Loucy (cell line): Measurements from ENCODE around the gene DCAF7.

Experiments
- H2AFZ ChIP-seq: fragments of 200-600 bp; sonication (generic); 2 replicates; pipeline ENCODE4 v1.6.0; 2016; ENCODE audit warnings: antibody characterized with exemption, mild to moderate bottlenecking, low read length, moderate library complexity
- H3F3A ChIP-seq: fragments of 200-600 bp; 2 replicates; pipeline ENCODE4 v1.6.0; 2016; ENCODE audit warnings: antibody characterized with exemption, low read depth, mild to moderate bottlenecking
- H3K27me3 ChIP-seq: fragments of 200-600 bp; sonication (generic); 2 replicates; pipeline ENCODE4 v1.6.1; 2014; ENCODE audit warnings: low read length, mild to moderate bottlenecking; ENCODE audit not compliant: insufficient read depth, poor library complexity, severe bottlenecking
- H3K36me3 ChIP-seq: fragments of 200-600 bp; sonication (generic); 2 replicates; pipeline ENCODE4 v1.6.1; 2016; ENCODE audit warnings: low read length; ENCODE audit not compliant: insufficient read depth
- H3K4me1 ChIP-seq: fragments of 200-600 bp; sonication (generic); 2 replicates; pipeline ENCODE4 v1.5.1; 2014; ENCODE audit warnings: low read length, mild to moderate bottlenecking; ENCODE audit not compliant: insufficient read depth, poor library complexity, severe bottlenecking
- H3K4me2 ChIP-seq: fragments of 200-600 bp; sonication (generic); 2 replicates; pipeline ENCODE4 v1.6.0; 2014; ENCODE audit warnings: antibody characterized with exemption, low read length, low read depth, mild to moderate bottlenecking; ENCODE audit not compliant: poor library complexity, severe bottlenecking
- H3K4me3 ChIP-seq: fragments of 200-600 bp; sonication (generic); 2 replicates; pipeline ENCODE4 v1.5.1; 2014; ENCODE audit warnings: low read length, mild to moderate bottlenecking, mixed read lengths; ENCODE audit not compliant: poor library complexity, severe bottlenecking
- H3K79me2 ChIP-seq: fragments of 200-600 bp; sonication (generic); 2 replicates; pipeline ENCODE4 v1.6.1; 2014; ENCODE audit warnings: low read length; ENCODE audit not compliant: insufficient read depth
- H3K9ac ChIP-seq: fragments of 200-600 bp; sonication (generic); 2 replicates; pipeline ENCODE4 v1.6.0; 2014; ENCODE audit warnings: mild to moderate bottlenecking, low read depth, low read length, moderate library complexity; ENCODE audit not compliant: poor library complexity, severe bottlenecking
- H3K9me2 ChIP-seq: fragments of 200-600 bp; sonication (generic); replicated peaks from 2 replicates; pipeline ENCODE4 v1.6.1; 2016; ENCODE audit warnings: low read depth, low read length, mixed read lengths
- H3K9me3 ChIP-seq: fragments of 200-600 bp; sonication (generic); 2 replicates; pipeline ENCODE4 v1.6.1; 2014; ENCODE audit warnings: mild to moderate bottlenecking, antibody characterized with exemption, low read length, low read depth; ENCODE audit not compliant: insufficient read depth
- H4K20me1 ChIP-seq: fragments of 200-600 bp; sonication (generic); 2 replicates; pipeline ENCODE4 v1.6.0; 2014; ENCODE audit warnings: antibody characterized with exemption, low read length, mild to moderate bottlenecking; ENCODE audit not compliant: insufficient read depth, poor library complexity, severe bottlenecking
- CTCF ChIP-seq: fragments of 200-600 bp; sonication (generic); conservative IDR thresholded peaks from 2 replicates; pipeline ENCODE4 v1.5.1; 2014; ENCODE audit warnings: mild to moderate bottlenecking, antibody characterized with exemption, low read length
- EZH2phosphoT487 ChIP-seq: fragments of 200-600 bp; IDR thresholded peaks from 2 replicates; pipeline ENCODE4 v1.6.1; 2018; ENCODE audit warnings: antibody characterized with exemption, mild to moderate bottlenecking, moderate library complexity, borderline replicate concordance

The DCAF7 gene

GRCh38 chr17:63533433-63534077, 16.7 kb upstream of the DCAF7 start:
- H3K27me3 ChIP-seq, result no peaks in the 10 kb centered on the region
- H3K9ac ChIP-seq, result no peak overlapping the region
- H3K36me3 ChIP-seq, result no peaks in the 10 kb centered on the region
- TF ChIP-seq EZH2phosphoT487 (no peak), CTCF (no peak)
- no peak overlapping the region for H3K4me2 ChIP-seq
- no peaks in the 10 kb centered on the region for H3K9me2 ChIP-seq
- H3K4me3 ChIP-seq, result no peak overlapping the region
- H3K9me3 ChIP-seq, result no peaks in the 10 kb centered on the region
- no peaks in the 10 kb centered on the region for H4K20me1 ChIP-seq
- no peak overlapping the region for H2AFZ ChIP-seq
- H3K79me2 ChIP-seq, result no peaks in the 10 kb centered on the region
- H3K4me1 ChIP-seq, result peaks cover 6% of the 10 kb centered on the region
- no peaks in the 10 kb centered on the region for H3F3A ChIP-seq

GRCh38 chr17:63534078-63534570, 16.2 kb upstream of the DCAF7 start:
- Histone ChIP-seq H3K4me3 (no peak overlapping the region), H3K9me2 (no peaks in the 10 kb centered on the region), H3K4me1 (peaks cover 6% of the 10 kb centered on the region), H3K27me3 (no peaks in the 10 kb centered on the region), H4K20me1 (no peaks in the 10 kb centered on the region), H3K79me2 (no peaks in the 10 kb centered on the region), H2AFZ (no peak overlapping the region), H3K4me2 (no peak overlapping the region), H3K9ac (no peak overlapping the region), H3F3A (no peaks in the 10 kb centered on the region), H3K9me3 (no peaks in the 10 kb centered on the region), H3K36me3 (no peaks in the 10 kb centered on the region)
- no peak for TF ChIP-seq EZH2phosphoT487
- no peak for TF ChIP-seq CTCF

GRCh38 chr17:63534816-63535455, 15.3 kb upstream of the DCAF7 start:
- no peaks in the 10 kb centered on the region for H3K9me2 ChIP-seq
- no peak overlapping the region for H3K4me3 ChIP-seq
- no peaks in the 10 kb centered on the region for H3K27me3 ChIP-seq
- H3K4me1 ChIP-seq, result peaks cover 6% of the 10 kb centered on the region
- no peak overlapping the region for H3K9ac ChIP-seq
- no peaks in the 10 kb centered on the region for H4K20me1 ChIP-seq
- no peaks in the 10 kb centered on the region for H3F3A ChIP-seq
- H3K36me3 ChIP-seq, result no peaks in the 10 kb centered on the region
- H3K4me2 ChIP-seq, result no peak overlapping the region
- no peaks in the 10 kb centered on the region for H3K79me2 ChIP-seq
- no peak overlapping the region for H2AFZ ChIP-seq
- H3K9me3 ChIP-seq, result no peaks in the 10 kb centered on the region
- TF ChIP-seq EZH2phosphoT487 (no peak), CTCF (no peak)
